Measurements from ENCODE around the gene MAPK4.

Gene MAPK4

DNA sequence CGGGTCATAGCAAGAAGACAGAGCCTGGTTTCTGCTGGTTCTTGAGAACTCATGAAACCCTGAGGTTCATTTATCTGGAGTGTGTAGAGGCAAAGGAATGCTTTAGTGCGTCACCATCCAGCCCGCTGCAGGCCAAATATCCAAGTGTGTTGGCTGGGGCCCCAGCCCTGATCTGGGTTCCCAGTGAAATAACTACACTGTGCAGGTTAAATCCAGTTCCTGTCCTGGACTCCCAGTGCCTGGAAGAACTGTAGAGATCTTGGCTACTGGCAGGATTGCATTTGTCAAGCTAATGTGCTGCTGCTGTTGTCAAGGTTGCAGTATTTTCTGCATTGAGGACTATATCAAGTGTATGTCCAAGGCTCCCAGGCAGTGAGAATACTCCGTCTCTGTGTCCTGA is 89.9 kb downstream of the MAPK4 start:
- H3K4me3 ChIP-seq (ENCODE audit: low read length in 2 of 2) = no peak overlapping the region

DNA sequence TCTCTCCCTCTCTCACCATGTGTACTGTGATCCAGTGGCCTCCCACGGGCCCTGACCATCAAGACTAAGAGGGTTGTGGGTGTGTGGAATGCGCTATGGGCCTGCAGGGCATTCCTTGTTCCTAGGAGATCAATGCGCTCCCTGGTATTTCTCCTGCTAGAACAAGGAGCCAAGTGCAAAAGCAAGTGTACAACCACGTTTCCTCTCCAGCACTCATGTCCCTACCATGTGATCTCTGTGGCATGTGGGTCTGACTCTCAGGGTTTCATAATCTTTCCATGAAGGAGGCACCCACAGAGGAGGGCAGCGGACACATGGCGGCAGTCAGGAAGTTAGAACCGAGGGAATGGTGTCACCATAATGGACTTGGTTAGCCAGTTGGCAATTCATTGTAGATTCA is 91.4 kb downstream of the MAPK4 start:
- H3K36me3 ChIP-seq (ENCODE audit: control insufficient read depth in 2 of 2, insufficient read depth in 2 of 2, low read length in 2 of 2) = no peaks in the 10 kb centered on the region
- no peak overlapping the region for H3K27ac ChIP-seq (ENCODE audit: low read depth in 2 of 2, low read length in 2 of 2)
- H3K9ac ChIP-seq (ENCODE audit: low read depth in 1 of 2, low read length in 2 of 2) = no peak overlapping the region
- H3K4me3 ChIP-seq (ENCODE audit: low read length in 2 of 2) = no peak overlapping the region
- peaks cover 0 to 8% of the 10 kb centered on the region in 2 donors for H3K4me1 ChIP-seq (ENCODE audit: control insufficient read depth in 2 of 2, insufficient read depth in 2 of 2, low read length in 2 of 2)
- no peaks in the 10 kb centered on the region for H3K27me3 ChIP-seq (ENCODE audit: control insufficient read depth in 2 of 2, insufficient read depth in 2 of 2, low read length in 2 of 2)
- H3K9me3 ChIP-seq (ENCODE audit: control insufficient read depth in 2 of 2, low read length in 2 of 2) = no peaks in the 10 kb centered on the region

More for the DNA sequence above, 89.9 kb downstream of the MAPK4 start:
- Histone ChIP-seq H3K36me3 (ENCODE audit: control insufficient read depth in 2 of 2, insufficient read depth in 2 of 2, low read length in 2 of 2) (no peaks in the 10 kb centered on the region), H3K4me1 (ENCODE audit: control insufficient read depth in 2 of 2, insufficient read depth in 2 of 2, low read length in 2 of 2) (peaks cover 0 to 8% of the 10 kb centered on the region in 2 donors), H3K9me3 (ENCODE audit: control insufficient read depth in 2 of 2, low read length in 2 of 2) (no peaks in the 10 kb centered on the region), H3K27me3 (ENCODE audit: control insufficient read depth in 2 of 2, insufficient read depth in 2 of 2, low read length in 2 of 2) (no peaks in the 10 kb centered on the region), H3K9ac (ENCODE audit: low read depth in 1 of 2, low read length in 2 of 2) (no peak overlapping the region), H3K27ac (ENCODE audit: low read depth in 2 of 2, low read length in 2 of 2) (peak overlapping the region in 1 of 2 donors; percentile 38)

DNA sequence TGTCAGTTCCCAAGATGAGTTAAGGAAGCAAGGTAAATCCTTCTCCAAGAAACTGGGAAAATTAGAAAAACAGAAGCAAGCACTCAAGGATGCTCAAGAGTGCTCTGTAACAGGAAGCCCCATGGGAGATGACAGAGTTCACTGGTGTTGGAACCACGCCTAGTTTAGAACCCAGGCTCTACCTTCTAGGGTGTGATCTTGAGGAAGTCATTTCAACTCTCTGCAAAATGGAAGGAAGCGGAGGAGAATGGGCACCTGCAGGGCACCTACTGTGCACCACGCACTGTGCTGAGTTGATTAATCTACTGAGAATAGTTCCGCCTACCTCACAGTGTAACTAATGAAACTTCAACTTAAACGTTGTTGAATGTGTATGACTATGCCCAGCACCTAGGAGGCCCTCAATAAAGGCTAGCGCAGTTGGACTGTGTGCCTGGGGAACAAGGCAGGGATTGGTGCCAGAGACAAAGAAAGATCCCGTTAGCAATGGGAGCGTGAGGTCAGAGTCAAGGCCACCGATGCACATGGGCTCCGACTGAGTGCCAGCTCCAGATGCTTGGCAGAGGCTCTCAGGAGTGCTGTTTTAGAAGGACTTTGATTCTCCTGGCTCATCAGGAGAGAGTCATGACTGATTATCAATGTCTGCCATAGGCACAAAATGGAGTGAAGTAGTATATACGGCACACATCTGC is 93.7 kb downstream of the MAPK4 start:
- H3K27me3 ChIP-seq (ENCODE audit: control insufficient read depth in 2 of 2, insufficient read depth in 2 of 2, low read length in 2 of 2) = no peaks in the 10 kb centered on the region
- peak overlapping the region; percentile 8 to 14 for H3K27ac ChIP-seq (ENCODE audit: low read depth in 2 of 2, low read length in 2 of 2)
- H3K36me3 ChIP-seq (ENCODE audit: control insufficient read depth in 2 of 2, insufficient read depth in 2 of 2, low read length in 2 of 2) = no peaks in the 10 kb centered on the region
- no peaks in the 10 kb centered on the region for H3K9me3 ChIP-seq (ENCODE audit: control insufficient read depth in 2 of 2, low read length in 2 of 2)
- no peak overlapping the region for H3K4me3 ChIP-seq (ENCODE audit: low read length in 2 of 2)
- H3K9ac ChIP-seq (ENCODE audit: low read depth in 1 of 2, low read length in 2 of 2) = no peak overlapping the region
- H3K4me1 ChIP-seq (ENCODE audit: control insufficient read depth in 2 of 2, insufficient read depth in 2 of 2, low read length in 2 of 2) = peaks cover 0 to 8% of the 10 kb centered on the region in 2 donors

DNA sequence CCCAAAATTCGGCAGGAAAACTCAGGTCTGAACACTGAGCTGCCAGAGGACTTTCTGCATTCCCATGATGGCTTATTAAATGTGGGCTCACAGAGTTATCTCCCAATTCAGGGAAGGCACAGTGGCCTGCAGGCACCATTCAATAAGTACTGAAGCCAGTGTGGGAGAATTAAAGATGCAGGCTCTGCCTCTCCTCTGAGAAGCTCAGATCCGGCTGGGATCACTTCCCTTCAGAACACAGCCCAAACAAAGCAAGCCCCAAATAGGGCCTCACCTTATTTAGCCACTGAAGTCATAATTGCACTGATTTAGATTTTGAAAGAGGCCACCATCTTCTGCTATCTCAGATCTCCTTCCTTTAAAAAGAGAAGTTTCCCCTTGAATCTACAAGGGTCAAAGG is 94.3 kb downstream of the MAPK4 start:
- peaks cover 0 to 8% of the 10 kb centered on the region in 2 donors for H3K4me1 ChIP-seq (ENCODE audit: control insufficient read depth in 2 of 2, insufficient read depth in 2 of 2, low read length in 2 of 2)
- no peaks in the 10 kb centered on the region for H3K36me3 ChIP-seq (ENCODE audit: control insufficient read depth in 2 of 2, insufficient read depth in 2 of 2, low read length in 2 of 2)
- no peak overlapping the region for H3K4me3 ChIP-seq (ENCODE audit: low read length in 2 of 2)
- no peak overlapping the region for H3K9ac ChIP-seq (ENCODE audit: low read depth in 1 of 2, low read length in 2 of 2)
- peak overlapping the region; percentile 8 to 14 for H3K27ac ChIP-seq (ENCODE audit: low read depth in 2 of 2, low read length in 2 of 2)
- no peaks in the 10 kb centered on the region for H3K27me3 ChIP-seq (ENCODE audit: control insufficient read depth in 2 of 2, insufficient read depth in 2 of 2, low read length in 2 of 2)
- H3K9me3 ChIP-seq (ENCODE audit: control insufficient read depth in 2 of 2, low read length in 2 of 2) = no peaks in the 10 kb centered on the region

DNA sequence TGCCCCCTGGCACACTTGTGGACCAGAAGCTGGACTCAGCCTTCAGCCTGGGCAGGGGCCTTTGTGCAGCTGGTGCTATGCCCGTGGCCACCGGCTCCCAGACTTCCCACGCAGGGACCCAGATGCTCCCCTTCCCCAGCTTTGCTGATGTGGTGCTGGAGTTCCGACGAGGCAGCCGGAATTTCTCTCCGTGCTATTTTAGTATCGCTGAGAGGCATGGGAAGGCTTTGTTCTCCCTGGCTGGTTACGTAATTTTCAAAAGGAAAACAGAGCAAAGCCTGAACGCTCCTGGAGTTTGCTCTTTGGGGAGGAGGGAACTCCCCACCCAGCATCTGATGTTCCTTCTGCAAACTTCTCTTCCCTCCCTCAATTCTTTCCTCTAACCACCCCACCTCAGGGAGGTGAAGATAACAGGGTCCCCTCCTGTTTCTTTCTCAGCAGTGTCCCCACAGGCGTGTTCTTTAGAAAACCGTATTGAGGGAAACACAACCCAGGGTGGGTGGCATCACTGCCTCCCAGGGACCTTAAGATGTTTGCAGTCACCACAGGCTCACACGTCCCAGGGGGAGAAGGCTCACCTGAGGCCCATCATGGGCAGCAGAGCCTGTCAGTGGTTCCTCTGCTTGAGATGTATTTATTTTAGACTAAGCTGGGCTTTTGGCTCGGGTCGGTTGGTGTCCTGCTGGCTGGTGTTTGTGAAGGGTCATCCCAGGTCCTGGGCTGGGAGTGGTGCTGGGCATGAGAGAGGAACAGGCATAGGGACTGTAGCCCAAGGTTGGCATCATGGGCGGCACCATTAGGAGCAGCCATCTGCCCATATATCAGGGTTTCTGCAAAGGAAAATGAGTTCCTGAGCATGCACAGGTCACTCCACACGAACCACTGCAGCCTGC is 95.0 kb downstream of the MAPK4 start:
- peaks cover 0 to 8% of the 10 kb centered on the region in 2 donors for H3K4me1 ChIP-seq (ENCODE audit: control insufficient read depth in 2 of 2, insufficient read depth in 2 of 2, low read length in 2 of 2)
- H3K4me3 ChIP-seq (ENCODE audit: low read length in 2 of 2) = no peak overlapping the region
- H3K27me3 ChIP-seq (ENCODE audit: control insufficient read depth in 2 of 2, insufficient read depth in 2 of 2, low read length in 2 of 2) = no peaks in the 10 kb centered on the region
- no peaks in the 10 kb centered on the region for H3K36me3 ChIP-seq (ENCODE audit: control insufficient read depth in 2 of 2, insufficient read depth in 2 of 2, low read length in 2 of 2)
- H3K9me3 ChIP-seq (ENCODE audit: control insufficient read depth in 2 of 2, low read length in 2 of 2) = no peaks in the 10 kb centered on the region
- peak overlapping the region in 1 of 2 donors; percentile 14 for H3K27ac ChIP-seq (ENCODE audit: low read depth in 2 of 2, low read length in 2 of 2)
- no peak overlapping the region for H3K9ac ChIP-seq (ENCODE audit: low read depth in 1 of 2, low read length in 2 of 2)

DNA sequence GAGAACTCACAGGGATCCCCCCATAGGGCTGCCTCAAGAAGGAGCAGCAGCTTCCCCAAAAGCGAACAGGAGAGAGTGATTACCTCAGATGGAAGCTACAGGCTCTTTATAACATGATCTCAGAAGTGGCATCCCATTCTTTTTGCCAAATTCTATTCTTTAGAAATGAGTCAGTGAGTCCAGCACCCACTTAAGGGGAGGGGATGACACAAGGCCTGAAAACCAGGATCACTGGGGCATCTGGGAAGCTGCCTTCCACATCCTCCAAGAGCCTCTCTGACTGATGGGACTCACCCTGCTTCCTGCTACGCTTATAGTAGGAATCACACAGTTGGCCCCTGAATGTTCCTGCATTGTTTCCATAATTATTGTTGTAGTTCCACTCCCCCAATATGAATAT is 96.5 kb downstream of the MAPK4 start:
- Histone ChIP-seq H3K9me3 (ENCODE audit: control insufficient read depth in 2 of 2, low read length in 2 of 2) (no peaks in the 10 kb centered on the region), H3K4me3 (ENCODE audit: low read length in 2 of 2) (no peak overlapping the region), H3K36me3 (ENCODE audit: control insufficient read depth in 2 of 2, insufficient read depth in 2 of 2, low read length in 2 of 2) (no peaks in the 10 kb centered on the region), H3K27ac (ENCODE audit: low read depth in 2 of 2, low read length in 2 of 2) (no peak overlapping the region), H3K4me1 (ENCODE audit: control insufficient read depth in 2 of 2, insufficient read depth in 2 of 2, low read length in 2 of 2) (peaks cover 0 to 8% of the 10 kb centered on the region in 2 donors), H3K27me3 (ENCODE audit: control insufficient read depth in 2 of 2, insufficient read depth in 2 of 2, low read length in 2 of 2) (peaks cover 0 to 3% of the 10 kb centered on the region in 2 donors), H3K9ac (ENCODE audit: low read depth in 1 of 2, low read length in 2 of 2) (no peak overlapping the region)

DNA sequence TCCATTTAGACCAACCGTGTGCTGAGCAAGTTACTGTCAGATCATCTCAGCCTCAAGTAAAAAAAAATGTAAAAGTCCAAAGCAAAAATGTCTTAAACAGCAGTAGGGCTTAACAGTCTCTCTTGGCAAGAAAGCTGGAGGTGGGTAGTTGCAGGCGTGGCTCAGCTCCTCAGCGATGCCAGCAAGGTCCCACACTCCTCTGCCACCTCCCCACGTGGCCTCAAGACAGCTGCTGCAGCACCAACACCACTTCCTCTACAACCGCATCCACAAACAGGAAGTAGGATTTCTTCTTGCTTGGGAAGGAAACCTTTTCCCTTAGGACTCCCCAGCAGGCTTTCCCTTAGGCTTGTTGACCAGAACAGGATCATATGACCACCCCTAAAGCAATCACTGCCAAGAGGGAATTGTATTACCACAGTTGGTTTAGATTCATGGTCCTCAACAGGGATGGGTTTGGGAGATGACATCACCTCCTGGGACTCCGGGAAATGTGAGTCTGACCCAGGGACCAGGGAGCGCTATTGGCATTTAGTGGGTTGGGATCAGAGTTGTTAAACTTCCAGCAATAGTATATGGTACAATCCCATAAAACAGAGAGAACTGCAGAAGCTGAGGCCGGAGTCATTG is 97.1 kb downstream of the MAPK4 start:
- H3K9me3 ChIP-seq (ENCODE audit: control insufficient read depth in 2 of 2, low read length in 2 of 2) = peaks cover 0 to 2% of the 10 kb centered on the region in 2 donors
- H3K27ac ChIP-seq (ENCODE audit: low read depth in 2 of 2, low read length in 2 of 2) = no peak overlapping the region
- H3K36me3 ChIP-seq (ENCODE audit: control insufficient read depth in 2 of 2, insufficient read depth in 2 of 2, low read length in 2 of 2) = no peaks in the 10 kb centered on the region
- H3K4me3 ChIP-seq (ENCODE audit: low read length in 2 of 2) = no peak overlapping the region
- H3K4me1 ChIP-seq (ENCODE audit: control insufficient read depth in 2 of 2, insufficient read depth in 2 of 2, low read length in 2 of 2) = peaks cover 0 to 8% of the 10 kb centered on the region in 2 donors
- no peak overlapping the region for H3K9ac ChIP-seq (ENCODE audit: low read depth in 1 of 2, low read length in 2 of 2)
- peaks cover 0 to 3% of the 10 kb centered on the region in 2 donors for H3K27me3 ChIP-seq (ENCODE audit: control insufficient read depth in 2 of 2, insufficient read depth in 2 of 2, low read length in 2 of 2)

DNA sequence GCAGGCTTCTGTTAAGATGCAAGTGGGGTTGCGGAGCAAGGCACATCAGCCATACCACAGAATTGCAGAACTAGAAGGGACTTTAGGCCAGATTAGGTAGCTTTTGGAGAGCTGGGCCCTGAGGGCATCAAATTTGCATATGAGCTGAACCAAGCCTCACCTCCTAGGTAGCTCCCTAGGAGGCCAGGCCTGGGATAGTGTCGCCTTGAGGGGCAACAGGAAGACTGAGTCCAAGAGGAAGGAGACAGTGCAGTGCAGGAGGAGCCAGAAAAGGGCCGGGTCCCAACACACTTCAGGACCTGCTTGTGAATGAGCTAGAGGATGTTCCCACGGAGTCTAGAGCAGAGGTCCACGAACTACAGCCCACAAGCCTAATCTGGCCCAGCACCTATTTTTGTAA is 98.7 kb downstream of the MAPK4 start:
- Histone ChIP-seq H3K4me1 (ENCODE audit: control insufficient read depth in 2 of 2, insufficient read depth in 2 of 2, low read length in 2 of 2) (peaks cover 0 to 8% of the 10 kb centered on the region in 2 donors), H3K27me3 (ENCODE audit: control insufficient read depth in 2 of 2, insufficient read depth in 2 of 2, low read length in 2 of 2) (peaks cover 0 to 3% of the 10 kb centered on the region in 2 donors), H3K4me3 (ENCODE audit: low read length in 2 of 2) (no peak overlapping the region), H3K9ac (ENCODE audit: low read depth in 1 of 2, low read length in 2 of 2) (no peak overlapping the region), H3K9me3 (ENCODE audit: control insufficient read depth in 2 of 2, low read length in 2 of 2) (peaks cover 0 to 4% of the 10 kb centered on the region in 2 donors), H3K36me3 (ENCODE audit: control insufficient read depth in 2 of 2, insufficient read depth in 2 of 2, low read length in 2 of 2) (no peaks in the 10 kb centered on the region), H3K27ac (ENCODE audit: low read depth in 2 of 2, low read length in 2 of 2) (no peak overlapping the region)

DNA sequence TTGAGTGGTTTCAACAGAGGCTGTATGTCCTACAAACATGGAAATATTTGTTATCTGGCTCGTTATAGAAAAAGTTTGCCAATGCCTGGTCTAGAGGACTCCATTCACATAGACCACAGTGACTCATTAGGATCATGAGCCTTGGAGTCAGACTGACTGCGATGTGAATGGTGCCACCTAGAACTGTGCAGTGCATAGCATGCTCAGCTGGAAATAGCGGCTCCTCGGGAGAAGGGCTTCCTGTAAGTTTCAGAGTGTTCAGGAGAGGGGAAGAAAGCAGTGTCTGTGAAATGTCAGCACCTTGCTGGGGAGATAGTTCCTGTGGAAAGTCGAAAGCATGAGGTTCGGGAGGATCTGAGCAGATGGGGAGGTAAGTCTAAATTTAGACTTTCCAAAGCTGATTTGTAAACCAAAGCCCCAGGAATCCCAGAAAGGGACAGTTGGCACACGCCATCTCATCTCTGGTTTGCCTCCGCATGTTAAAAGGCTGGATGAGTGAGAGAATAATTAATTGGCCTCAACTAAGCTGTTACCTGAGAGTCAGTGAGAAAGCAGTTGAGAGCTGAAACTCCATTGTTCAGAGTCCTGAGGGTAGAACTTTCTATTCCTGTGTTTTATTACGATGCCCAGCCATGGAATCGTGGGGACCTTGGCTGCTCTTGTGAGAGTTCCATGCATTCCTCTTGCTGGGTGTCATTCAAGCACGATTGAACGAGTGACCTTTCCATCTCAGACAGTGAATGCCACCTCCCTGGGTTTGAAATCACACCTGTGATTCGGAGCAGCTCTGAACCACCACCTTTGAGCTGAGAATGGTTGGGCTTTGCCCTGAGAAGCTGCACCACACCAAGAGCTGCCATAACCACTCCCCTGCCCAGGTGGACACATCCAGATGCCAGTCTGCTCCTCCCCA is 99.5 kb downstream of the MAPK4 start:
- Histone ChIP-seq H3K9me3 (ENCODE audit: control insufficient read depth in 2 of 2, low read length in 2 of 2) (peaks cover 0 to 4% of the 10 kb centered on the region in 2 donors), H3K4me1 (ENCODE audit: control insufficient read depth in 2 of 2, insufficient read depth in 2 of 2, low read length in 2 of 2) (peaks cover 0 to 2% of the 10 kb centered on the region in 2 donors), H3K36me3 (ENCODE audit: control insufficient read depth in 2 of 2, insufficient read depth in 2 of 2, low read length in 2 of 2) (no peaks in the 10 kb centered on the region), H3K27ac (ENCODE audit: low read depth in 2 of 2, low read length in 2 of 2) (no peak overlapping the region), H3K4me3 (ENCODE audit: low read length in 2 of 2) (no peak overlapping the region), H3K9ac (ENCODE audit: low read depth in 1 of 2, low read length in 2 of 2) (no peak overlapping the region), H3K27me3 (ENCODE audit: control insufficient read depth in 2 of 2, insufficient read depth in 2 of 2, low read length in 2 of 2) (peaks cover 0 to 3% of the 10 kb centered on the region in 2 donors)
